IPS-11a (cell line): ENCODE results near the gene SBF2.

Source experiments
- H3K4me3 ChIP-seq: one replicate; pipeline ENCODE4 v1.5.1; 2013; ENCODE audit warnings: low read depth, low read length, control low read depth

Gene SBF2

DNA sequence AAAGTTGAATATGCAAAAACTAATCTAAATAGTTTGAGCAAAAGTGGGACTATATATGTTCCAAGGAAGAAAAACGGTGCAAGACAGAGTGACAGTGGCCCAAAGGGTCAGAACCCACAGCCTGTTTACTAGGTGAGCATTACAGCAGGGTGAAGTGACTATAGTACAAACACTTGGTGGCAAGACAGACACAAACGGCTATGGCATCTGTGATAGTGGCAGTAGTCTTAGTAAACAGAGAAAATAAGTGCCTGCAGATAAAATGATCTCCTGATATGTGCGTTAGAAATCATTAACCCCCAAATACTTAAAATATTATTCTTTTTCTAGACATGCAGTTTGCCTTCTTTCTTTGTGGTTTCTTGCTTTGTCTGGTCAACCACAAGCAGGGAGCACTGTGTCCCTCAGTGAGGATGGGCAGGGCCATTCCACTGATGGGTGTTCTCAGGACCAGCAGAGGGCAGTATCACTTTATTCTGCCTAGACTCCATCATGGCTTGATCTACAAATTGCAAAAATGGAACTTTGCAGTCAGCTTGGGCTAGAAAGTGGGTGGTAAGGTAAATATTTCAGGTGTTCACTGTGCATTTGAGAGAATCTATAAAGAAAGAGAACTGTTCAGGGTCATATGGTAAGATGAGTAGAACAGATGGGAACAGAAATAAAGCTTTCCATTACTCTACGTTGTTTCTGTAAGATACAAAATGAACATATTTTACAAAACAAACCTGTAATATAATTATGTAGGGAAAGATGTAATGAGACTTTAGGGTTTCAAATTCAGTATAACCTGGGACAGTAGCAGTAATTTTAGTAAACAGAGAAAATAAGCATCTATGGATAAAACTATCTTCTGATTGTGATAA is 431.9 kb downstream of the SBF2 start:
- no peak overlapping the region for H3K4me3 ChIP-seq

DNA sequence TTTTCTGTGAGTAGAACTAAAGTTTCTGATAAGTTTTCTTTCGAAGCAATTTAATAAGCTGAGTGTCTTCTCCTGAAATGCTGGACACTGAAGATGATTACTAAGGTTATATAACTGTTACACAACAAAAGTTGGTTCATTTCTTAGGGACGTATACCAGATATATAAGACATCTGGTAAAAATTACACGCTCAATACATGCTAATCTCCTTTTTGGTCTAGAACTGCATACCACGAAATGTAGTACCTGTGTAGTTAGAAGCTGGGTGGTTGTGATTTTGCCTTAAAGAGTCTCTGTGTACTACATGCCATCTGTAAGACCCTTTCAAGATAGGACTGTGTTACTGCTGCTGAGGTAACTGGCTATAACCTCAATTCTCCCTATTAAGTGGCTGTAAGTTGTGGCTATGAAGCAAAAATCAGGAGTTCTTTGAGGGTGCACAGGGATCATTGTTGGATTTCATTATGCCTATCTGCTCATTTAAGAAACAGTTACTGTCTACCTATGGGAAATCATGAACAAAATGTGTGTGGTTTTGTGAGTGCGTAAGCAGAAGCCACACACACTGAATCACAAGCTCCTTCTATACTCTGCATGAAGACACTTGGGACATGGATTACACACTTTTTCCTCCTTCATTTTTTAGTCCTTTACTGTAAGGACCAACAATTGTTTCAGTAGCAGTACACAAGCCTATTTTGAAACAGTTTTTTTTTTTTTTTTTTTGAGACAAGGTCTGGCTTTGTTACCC is 434.3 kb downstream of the SBF2 start:
- H3K4me3 ChIP-seq, result no peak overlapping the region

DNA sequence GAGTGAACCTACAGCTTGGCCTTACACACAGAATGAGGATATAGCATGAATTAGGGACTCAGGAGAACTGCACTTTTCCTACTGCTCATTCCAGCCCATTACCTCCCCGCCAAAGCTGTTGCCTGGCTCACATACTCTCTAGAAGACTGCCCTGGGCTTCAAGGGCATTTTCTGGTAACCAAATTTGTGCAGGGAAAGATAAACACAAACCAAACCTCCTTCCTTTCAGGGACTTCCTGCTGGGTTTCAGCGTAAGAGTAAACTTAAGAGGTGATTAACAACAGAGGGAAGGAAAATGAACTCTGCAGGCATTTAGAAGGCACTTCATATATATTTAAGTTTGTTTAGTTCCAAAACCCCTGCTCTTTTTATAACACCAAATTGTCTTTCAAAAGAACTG is 435.2 kb downstream of the SBF2 start:
- no peak overlapping the region for H3K4me3 ChIP-seq

DNA sequence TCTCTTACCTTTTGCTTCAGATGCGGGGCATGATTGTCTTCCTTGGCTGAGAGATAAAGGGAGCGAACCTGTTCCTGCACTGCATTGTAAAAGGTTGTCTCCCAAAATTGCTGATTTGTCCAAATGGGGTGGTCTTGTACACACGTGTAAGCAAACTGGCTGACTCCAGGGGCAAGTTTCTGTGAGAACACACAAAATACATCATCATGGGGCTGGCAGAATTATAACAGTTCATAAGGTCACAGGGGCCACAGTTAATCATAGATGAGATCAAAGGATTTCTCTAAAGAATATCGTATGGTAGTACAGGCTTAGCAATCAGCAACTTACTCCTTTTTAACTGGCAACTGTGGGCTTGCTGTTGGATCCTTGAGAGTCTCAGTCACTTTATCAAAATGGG is 435.8 kb downstream of the SBF2 start:
- H3K4me3 ChIP-seq, result no peak overlapping the region

DNA sequence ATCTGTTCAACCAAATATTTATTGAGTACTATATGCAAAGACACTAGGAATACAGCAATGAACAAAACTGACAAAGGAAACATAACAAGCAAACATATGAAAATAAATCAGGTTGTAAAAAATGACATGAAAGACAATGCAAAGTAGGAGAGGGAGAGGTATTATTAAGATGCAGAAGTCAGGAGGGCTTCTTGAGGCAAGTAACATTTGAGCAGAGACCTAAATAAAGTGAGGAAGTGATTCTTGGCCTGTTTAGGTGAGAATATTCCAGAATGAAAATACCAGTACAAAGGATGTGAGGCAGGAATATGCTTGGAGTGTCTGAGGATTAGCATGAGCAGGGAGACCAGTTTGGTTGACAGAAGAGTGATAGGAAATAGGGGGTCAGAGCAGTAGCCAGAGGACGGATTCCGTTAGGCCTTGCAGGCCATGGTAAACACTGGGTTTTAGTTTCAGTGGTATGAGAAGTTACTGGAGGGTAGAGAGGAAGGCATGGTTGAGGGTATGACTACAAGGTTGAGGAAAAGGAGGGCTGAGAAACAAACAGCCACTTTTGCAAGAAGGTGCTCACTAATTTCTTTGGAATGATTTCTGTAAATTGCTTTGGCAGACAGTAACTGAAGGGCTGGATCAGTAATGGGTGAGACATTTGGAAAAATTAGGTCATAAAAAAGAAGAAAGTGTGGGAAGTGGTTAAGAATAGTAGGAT is 438.3 kb downstream of the SBF2 start:
- no peak overlapping the region for H3K4me3 ChIP-seq

DNA sequence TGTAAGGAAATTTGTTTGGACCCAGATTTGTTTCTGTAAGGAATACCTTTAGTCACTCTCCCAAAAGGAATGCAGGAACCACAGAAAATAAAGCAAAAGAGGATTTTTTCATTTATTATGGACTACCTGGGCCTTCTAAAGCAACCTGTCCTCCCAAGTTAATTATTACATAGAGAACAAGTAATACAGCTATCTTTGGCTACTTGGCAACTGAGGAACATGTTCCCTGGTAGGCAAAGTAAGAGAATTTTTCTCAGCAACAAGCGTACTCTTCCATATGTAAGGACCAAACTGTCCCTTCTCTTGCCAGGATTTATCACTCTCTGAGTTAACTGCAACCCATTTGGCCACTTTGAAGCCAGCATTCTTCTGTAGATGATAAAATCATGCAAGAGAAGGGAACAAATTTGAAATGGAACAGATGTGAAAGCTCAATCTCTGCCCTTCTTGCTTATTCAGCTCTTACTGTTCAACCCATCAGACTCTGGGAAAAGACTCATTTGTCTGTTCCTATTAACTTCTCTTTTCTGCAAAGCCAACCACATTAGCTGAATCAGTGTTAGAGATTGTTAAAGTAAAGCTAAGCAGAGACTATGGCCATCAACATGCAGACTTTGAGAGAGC is 440.0 kb downstream of the SBF2 start:
- no peak overlapping the region for H3K4me3 ChIP-seq

DNA sequence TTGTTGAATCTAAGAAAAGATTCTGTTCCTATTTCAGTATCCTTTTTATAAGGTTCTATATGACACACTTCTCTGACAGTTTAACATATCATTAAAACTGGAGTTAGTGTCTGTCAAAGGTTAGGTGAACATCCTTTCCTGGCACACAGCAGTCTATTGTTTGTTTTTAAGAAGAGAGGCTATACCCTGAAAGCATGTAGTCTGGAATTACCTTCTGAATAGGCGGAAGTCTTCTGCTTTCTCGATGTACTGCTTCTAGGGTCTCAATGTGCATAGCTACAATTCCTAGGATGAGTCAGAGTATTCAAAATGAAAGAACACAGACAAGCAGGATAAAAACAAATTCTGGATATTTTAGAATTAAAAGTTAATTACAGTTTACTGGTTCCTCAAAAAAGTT is 441.6 kb downstream of the SBF2 start:
- H3K4me3 ChIP-seq, result no peak overlapping the region

DNA sequence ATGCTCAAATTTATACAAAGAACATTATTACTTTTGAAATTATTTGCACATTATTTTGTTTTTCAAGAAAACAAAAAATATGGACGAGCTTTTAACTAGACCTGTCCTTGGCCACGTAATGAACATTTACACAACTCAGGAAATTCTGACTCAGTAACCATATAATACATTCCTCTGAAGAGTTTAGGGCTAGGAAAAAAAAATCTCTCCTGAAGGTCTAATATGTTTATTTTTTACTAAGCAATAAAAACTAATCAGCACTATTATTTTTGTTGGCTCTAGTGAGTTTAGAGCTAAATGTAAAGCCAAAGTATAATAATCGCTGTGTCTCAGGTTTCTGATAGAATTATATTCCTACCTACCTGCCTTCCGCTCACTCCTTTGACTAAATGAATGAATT is 442.7 kb downstream of the SBF2 start:
- H3K4me3 ChIP-seq, result no peak overlapping the region

DNA sequence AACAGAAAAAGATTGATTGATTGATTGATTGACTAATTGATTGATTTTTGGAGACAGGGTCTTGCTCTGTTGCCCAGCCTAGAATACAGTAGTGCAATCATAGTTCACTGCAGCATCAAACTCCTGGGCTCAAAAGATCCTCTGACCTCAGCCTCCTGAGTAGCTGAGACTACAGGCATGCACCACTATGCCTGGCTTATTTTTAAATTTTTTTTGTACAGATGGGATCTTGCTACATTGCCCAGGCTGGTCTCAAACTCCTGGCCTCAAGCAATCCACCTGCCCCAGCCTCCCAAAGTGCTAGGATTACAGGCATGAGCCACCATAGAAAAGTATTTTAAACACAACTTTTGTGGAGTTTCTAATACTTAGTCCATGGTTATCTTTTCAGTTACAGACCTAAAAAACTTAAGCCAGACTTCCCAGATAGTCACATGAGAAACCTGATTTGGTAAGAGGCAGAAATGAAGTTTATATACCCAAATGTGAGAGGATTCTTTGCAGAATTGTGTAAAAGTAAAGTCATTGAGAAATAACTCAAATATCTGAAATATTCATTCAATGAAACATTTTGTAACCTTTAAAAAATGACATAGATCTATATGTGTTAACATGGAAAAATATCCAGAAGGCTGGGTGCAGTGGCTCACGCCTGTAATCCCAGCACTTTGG is 443.7 kb downstream of the SBF2 start:
- H3K4me3 ChIP-seq, result no peak overlapping the region

DNA sequence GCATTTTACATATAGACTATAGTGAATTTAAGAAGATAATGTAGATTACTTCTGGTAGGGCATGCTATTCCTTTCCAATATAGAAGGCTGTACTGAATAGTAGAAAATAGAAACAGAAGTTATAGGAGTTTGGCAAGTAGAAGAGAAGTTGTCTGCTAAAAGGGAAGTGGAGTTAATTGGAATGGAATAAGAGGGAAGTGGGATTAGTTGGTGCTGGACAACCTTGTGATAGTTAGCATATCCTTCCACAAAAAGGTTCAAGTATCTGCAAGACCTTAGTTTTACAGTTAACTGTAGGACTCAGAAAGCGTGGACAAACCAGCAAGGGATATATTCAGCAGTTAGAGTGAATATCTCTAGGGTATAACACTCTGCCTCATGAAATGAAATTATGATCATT is 444.6 kb downstream of the SBF2 start:
- no peak overlapping the region for H3K4me3 ChIP-seq

DNA sequence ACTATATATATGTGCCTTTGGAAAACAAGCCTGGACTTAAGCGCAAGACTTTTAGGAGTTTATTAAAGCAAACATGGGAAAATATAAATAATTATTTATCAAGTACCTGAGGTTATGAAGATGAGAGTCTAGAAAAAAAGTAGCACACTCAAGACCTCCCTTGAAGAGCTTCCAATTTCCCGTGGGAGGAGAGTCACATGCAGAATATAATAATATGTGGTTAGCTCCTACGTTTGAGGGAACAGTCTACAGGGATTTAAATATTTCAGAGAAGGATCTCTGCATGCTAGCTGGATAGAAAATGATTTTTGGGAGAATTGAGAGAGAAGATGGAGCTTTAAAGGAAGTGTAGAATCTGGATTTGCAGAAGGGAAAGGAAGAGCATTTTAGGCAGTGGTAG is 446.4 kb downstream of the SBF2 start:
- H3K4me3 ChIP-seq, result no peak overlapping the region

DNA sequence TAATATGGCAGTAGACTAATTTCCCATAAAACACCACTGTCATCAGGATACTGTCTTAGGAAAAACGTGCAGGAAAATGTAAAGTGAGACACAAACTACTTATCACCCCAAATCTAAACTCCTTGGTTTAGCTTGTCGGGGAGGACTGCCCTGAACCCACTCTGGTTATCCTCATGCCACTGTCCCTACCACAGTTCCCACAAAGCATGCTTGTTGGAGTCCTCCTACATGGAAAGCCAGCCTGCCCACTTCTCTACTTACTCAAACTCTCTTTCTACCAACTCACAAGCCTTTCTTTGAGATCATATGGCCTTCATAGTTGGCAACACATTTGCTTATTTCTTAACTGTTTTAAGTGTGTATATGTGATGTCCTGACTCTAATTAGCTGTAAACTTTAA is 451.1 kb downstream of the SBF2 start:
- no peak overlapping the region for H3K4me3 ChIP-seq

DNA sequence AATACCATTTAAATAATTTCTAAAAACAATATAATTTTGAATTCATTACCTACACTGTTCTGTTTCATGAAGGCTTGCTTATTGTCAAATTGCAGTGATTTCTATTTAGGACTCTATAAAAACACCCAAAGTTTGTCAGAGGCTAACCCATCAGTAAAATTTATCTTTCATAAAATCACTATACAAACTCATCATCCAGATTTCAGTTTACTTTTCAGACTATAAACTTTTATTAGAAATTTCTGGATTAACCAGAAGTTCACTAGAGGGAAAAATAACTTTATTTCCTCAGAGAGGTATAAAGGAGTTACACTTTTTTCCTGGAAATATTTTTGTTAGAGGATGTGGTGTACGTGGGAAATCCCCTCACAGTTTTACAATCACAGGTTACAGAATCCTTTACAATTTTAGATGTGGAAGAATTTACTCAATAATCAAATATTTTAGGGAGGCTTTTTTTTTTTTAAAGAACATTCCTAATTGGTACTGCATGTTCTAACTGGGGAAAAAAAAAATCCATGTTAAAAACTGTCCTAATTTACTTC is 453.5 kb downstream of the SBF2 start:
- H3K4me3 ChIP-seq, result no peak overlapping the region

DNA sequence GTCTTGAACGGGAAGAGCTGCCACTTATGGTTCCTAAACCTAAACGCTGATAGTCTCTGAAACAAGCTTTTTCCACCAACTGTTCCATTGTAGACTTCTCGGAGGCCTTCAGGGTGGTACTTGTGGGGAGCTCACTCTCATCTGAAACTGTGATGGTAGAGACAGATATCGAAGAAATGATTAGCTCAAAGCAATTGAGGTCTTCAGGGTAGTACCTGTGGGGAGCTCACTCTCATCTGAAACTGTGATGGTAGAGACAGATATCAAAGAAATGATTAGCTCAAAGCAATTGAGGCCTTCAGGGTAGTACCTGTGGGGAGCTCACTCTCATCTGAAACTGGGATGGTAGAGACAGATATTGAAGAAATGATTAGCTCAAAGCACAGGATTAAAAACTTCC is 454.5 kb downstream of the SBF2 start:
- no peak overlapping the region for H3K4me3 ChIP-seq

DNA sequence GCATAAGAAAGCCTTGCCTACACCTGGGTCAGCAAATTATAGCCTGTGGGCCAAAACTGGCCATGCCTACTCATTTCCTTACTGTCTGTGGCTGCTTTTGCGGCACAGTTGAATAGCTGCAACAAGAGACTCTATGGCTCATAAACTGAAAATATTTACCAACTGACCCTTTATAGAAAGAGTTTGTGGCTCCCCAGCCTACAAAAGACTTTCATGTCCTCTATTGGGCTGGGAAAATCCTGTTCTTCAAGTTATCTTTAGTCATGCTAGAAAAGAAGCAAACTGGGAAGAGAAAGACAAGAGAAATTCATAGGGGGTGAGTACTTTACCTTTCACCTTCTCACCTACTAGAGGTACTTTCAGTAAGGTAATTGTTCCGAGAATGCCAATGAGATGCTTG is 455.1 kb downstream of the SBF2 start:
- no peak overlapping the region for H3K4me3 ChIP-seq

DNA sequence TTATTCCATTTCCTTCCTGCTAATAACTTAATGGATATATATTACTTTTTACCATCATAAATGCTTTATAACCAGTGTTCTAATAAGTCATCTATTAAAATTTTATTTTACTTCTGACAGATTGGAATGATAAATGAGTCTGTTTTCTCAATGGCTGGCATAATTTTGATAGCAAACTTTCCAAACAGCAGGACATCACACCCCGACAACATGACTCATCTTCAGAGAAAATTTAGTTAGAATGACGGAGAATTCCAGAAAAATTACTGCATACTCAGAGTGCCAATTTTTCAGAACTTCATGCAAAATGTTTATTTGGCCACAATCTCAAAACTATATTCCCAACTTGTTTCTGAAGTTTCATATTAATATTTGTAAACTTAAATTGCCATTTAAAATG is 455.8 kb downstream of the SBF2 start:
- H3K4me3 ChIP-seq, result no peak overlapping the region

DNA sequence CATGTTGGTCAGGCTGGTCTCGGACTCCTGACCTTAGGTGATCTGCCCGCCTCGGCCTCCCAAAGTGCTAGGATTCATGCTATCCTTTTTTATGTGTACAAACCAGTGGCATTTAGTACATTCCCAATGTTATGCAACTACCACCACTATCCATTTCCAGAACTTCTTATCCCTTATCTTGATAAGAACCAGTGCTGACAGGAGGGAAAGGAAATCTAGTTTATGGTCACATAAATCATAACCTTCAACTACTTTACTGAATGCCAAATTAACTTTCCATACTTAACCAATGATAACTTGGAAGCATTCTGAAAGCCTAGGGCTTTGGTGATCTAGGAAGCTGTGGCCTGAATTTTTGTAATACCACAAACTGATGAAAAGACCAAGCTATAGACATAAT is 459.7 kb downstream of the SBF2 start:
- H3K4me3 ChIP-seq, result no peak overlapping the region

DNA sequence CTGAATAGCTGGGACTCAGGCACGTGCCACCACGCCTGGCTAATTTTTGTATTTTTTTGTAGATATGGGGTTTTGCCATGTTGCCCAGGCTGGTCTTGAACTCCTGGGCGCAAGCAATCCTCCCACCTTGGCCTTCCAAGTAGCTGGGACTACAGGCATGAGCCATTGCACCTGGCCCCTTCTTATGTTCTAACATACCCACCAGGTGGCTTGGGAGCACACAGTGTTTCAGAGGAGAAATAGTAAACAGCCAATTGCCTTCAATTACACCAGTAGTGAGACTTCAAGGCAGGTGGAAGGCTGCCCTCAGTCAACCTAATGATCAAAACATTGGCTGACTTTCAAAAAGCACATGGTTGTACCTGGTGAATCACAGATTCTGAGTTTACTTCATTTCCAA is 462.9 kb downstream of the SBF2 start:
- H3K4me3 ChIP-seq, result no peak overlapping the region

DNA sequence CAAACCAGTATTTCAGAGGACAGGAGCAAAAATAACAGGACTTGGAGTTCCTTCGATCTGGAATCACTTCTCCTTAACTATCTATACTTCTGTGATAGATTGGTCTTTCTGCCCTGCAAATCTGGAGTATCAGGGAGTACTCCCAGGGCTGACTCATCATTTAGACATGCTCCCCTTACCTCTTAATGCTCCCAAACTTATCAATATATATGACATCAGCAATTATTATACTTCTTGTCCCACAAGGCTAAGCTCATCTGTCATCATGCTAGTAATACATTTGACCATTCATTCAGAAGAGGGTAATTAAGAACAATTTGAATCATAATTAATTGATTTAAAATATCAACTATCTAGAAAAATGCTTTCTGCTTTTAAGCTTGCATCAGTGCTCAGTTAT is 466.3 kb downstream of the SBF2 start:
- no peak overlapping the region for H3K4me3 ChIP-seq

DNA sequence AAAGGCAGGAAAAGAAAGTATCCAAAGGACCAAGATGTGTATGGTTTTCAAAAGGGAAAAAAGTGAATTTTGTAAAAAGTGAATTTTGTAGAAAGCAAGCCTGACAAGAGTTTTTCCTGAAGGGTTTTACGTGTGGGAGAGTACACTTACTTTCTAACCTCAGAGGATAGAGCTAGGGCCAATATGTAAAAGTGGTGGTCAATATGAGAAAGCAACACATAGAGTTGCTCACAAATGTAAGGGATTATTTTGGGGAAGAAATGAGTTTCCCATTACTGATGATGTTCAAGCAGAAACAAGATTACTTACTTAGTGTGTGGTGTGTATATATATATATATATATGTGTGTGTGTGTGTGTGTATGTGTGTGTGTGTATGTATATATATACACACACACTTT is 467.6 kb downstream of the SBF2 start:
- H3K4me3 ChIP-seq, result no peak overlapping the region

DNA sequence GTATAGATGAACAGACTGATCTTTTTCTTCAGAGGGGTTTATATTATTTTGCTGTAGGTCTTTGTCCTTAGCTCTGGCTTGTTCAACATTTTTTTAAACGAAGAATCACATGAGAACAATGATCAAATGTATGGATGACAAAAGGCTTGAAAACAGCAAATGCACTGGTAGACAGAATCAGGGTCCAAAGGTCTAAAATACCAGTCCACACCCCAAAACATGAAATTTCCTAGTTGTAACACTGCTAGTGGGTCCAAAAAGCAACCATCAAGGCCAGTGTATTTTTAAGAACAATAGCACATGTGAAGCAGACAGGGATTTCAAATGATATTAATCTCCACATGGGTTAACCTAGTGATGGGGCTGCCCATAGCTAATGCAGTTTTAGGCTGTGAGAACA is 468.1 kb downstream of the SBF2 start:
- H3K4me3 ChIP-seq, result no peak overlapping the region
